ENCODE results near the gene METTL16. TPM values are rescaled to one million over a fixed set of nuclear protein-coding genes. Genes with fewer than 3 reads are reported as not detected.

METTL16 gene
- total RNA-seq, 2 experiments from 2014 or later: 26.6 to 41.5 TPM

DNA sequence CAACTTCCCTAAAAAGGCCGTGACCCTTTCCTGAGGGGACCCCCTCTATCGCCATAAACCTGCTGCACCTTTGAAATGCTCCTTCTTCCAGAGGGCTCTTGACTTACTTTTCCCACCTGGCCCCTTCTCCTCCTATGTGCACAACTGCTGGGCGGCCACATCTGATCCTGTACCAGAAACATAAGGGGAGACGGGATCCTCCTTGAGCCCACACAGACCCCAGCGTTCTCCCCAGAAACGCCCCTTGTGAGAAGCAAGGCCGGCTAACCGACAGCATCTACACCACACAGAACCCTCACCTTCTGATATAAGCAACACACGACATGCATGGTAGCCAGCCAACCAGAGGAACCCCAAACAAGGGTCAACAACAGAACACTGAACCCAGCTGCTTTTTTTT lies 96.6 kb downstream of the METTL16 start:
- no peak for TF ChIP-seq EZH2phosphoT487 (IDR thresholded peaks at IDR 0.05; ENCODE audit: borderline replicate concordance, low read depth, low read length)
- TF ChIP-seq, protein P1, sequence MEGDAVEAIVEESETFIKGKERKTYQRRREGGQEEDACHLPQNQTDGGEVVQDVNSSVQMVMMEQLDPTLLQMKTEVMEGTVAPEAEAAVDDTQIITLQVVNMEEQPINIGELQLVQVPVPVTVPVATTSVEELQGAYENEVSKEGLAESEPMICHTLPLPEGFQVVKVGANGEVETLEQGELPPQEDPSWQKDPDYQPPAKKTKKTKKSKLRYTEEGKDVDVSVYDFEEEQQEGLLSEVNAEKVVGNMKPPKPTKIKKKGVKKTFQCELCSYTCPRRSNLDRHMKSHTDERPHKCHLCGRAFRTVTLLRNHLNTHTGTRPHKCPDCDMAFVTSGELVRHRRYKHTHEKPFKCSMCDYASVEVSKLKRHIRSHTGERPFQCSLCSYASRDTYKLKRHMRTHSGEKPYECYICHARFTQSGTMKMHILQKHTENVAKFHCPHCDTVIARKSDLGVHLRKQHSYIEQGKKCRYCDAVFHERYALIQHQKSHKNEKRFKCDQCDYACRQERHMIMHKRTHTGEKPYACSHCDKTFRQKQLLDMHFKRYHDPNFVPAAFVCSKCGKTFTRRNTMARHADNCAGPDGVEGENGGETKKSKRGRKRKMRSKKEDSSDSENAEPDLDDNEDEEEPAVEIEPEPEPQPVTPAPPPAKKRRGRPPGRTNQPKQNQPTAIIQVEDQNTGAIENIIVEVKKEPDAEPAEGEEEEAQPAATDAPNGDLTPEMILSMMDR (conservative IDR thresholded peaks at IDR 0.05; ENCODE audit: low read length): no peak
- ChIA-PET CTCF (ENCODE audit: unreplicated experiment) (interaction anchor here (1.7 kb wide), 1 partner anchor 33 kb away, joined by 23 read pairs; no protein-coding TSS in a partner anchor), POLR2A (interaction anchor here (1.2 to 2.0 kb wide), 4 partner anchors 13 to 34 kb away, joined by 3 to 9 read pairs (median 7); no protein-coding TSS in a partner anchor)
- Histone ChIP-seq H3K4me1 (ENCODE audit: insufficient read depth, low read length, poor library complexity, severe bottlenecking) (no peaks in the 10 kb centered on the region), H3K4me3 (ENCODE audit: low read depth, low read length, poor library complexity, severe bottlenecking) (no peak overlapping the region), H3K36me3 (ENCODE audit: insufficient read depth, low read length) (peaks cover 68% of the 10 kb centered on the region), H3K4me2 (ENCODE audit: low read length) (no peak overlapping the region), H4K20me1 (ENCODE audit: insufficient read depth, low read length) (no peaks in the 10 kb centered on the region; the same call in 1 of the 2 replicates), H2AFZ (ENCODE audit: low read length) (no peak overlapping the region), H3K9me3 (ENCODE audit: low read length) (no peaks in the 10 kb centered on the region), H3K79me2 (ENCODE audit: insufficient read depth, low read depth, low read length) (no peaks in the 10 kb centered on the region), H3K9me2 (ENCODE audit: insufficient read depth, low read length) (no peaks in the 10 kb centered on the region), H3K27ac (ENCODE audit: low read depth, low read length, poor library complexity, severe bottlenecking) (no peak overlapping the region)
- intact Hi-C loops (cut with micrococcal nuclease; ENCODE audit: unreplicated experiment): no loop called here
- no TSS peak for BruUV-seq (replicated peaks)
- no peak for DNase-seq (ENCODE audit: low spot score)

DNA sequence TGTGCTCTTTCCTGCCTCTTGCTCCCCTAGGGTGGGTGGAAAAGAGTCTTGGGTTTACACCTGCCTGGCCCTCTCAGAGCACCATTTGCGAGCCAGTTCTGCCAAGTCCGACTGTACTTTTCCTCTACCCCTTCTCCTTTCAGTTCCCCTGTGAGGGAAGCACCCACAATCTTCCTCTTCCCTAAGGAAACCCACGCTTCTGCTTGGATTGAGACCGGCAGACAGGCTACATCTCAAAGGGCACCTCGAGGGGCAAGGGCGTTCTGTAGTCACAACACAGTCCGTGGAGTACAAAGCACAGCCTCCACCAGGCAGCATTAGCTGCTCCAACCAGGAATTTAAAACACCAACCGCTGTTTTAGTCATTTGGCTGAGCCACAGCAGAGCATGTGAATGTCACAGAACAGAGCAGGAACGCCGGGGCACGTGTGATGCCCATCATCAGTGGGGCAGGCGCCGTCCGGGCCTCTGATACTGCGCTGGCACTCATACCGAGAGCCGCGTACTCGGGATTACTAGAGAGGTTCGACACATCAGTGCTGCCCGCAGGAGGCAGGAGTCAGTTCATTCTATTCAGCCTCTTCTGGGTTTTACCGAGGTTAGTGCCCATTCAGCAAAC lies 97.1 kb downstream of the METTL16 start:
- intact Hi-C loops (cut with micrococcal nuclease; ENCODE audit: unreplicated experiment): no loop called here
- Histone ChIP-seq H3K36me3 (ENCODE audit: insufficient read depth, low read length) (peaks cover 63% of the 10 kb centered on the region), H4K20me1 (ENCODE audit: insufficient read depth, low read length) (no peaks in the 10 kb centered on the region; the same call in 1 of the 2 replicates), H3K4me2 (ENCODE audit: low read length) (no peak overlapping the region), H3K4me3 (ENCODE audit: low read depth, low read length, poor library complexity, severe bottlenecking) (no peak overlapping the region), H3K79me2 (ENCODE audit: insufficient read depth, low read depth, low read length) (no peaks in the 10 kb centered on the region), H3K9me2 (ENCODE audit: insufficient read depth, low read length) (no peaks in the 10 kb centered on the region), H3K4me1 (ENCODE audit: insufficient read depth, low read length, poor library complexity, severe bottlenecking) (no peaks in the 10 kb centered on the region), H2AFZ (ENCODE audit: low read length) (no peak overlapping the region), H3K9me3 (ENCODE audit: low read length) (no peaks in the 10 kb centered on the region), H3K27ac (ENCODE audit: low read depth, low read length, poor library complexity, severe bottlenecking) (no peak overlapping the region)
- no TSS peak for BruUV-seq (replicated peaks)
- no peak for DNase-seq (ENCODE audit: low spot score)
- ChIA-PET CTCF (ENCODE audit: unreplicated experiment) (no interaction called here), POLR2A (no interaction called here)
- no peak for TF ChIP-seq EZH2phosphoT487 (IDR thresholded peaks at IDR 0.05; ENCODE audit: borderline replicate concordance, low read depth, low read length)

DNA sequence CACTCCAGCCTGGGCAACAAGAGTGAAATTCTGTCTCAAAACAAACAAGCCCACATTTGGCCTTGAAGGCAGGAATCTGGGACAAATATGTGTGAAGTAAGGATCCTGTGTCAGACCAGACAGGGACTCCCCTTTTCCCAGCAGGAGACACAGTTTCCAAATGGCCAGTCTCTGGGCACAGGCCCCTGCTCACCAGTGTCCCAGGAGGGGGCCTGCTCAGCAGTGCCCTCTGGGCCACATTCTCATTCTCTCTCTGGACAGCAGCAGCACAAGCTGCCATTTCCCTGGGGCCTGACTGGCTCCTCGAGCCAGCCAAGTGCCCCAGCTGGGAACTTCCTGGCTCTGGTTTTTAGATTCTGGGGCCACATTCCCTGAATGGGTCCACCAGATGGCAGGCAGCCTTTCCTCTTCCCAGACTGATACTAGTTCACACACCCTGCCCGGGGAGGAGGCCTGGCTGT lies 99.1 kb downstream of the METTL16 start:
- H3K4me1 ChIP-seq (ENCODE audit: insufficient read depth, low read length, poor library complexity, severe bottlenecking): no peaks in the 10 kb centered on the region
- no peak for DNase-seq (ENCODE audit: low spot score)
- peaks cover 43% of the 10 kb centered on the region for H3K36me3 ChIP-seq (ENCODE audit: insufficient read depth, low read length)
- POLR2A ChIA-PET: no interaction called here
- no peak overlapping the region for H3K4me2 ChIP-seq (ENCODE audit: low read length)
- intact Hi-C loops (cut with micrococcal nuclease; ENCODE audit: unreplicated experiment): no loop called here
- CTCF ChIA-PET (ENCODE audit: unreplicated experiment): no interaction called here
- H3K79me2 ChIP-seq (ENCODE audit: insufficient read depth, low read depth, low read length): no peaks in the 10 kb centered on the region
- no peak overlapping the region for H3K27ac ChIP-seq (ENCODE audit: low read depth, low read length, poor library complexity, severe bottlenecking)
- H4K20me1 ChIP-seq (ENCODE audit: insufficient read depth, low read length): no peaks in the 10 kb centered on the region
- no peaks in the 10 kb centered on the region for H3K9me3 ChIP-seq (ENCODE audit: low read length)
- TF ChIP-seq, protein P1 (conservative IDR thresholded peaks at IDR 0.05; ENCODE audit: low read length): no peak
- TF ChIP-seq EZH2phosphoT487 (IDR thresholded peaks at IDR 0.05; ENCODE audit: borderline replicate concordance, low read depth, low read length): no peak
- no TSS peak for BruUV-seq (replicated peaks)
- H2AFZ ChIP-seq (ENCODE audit: low read length): no peak overlapping the region
- no peaks in the 10 kb centered on the region for H3K9me2 ChIP-seq (ENCODE audit: insufficient read depth, low read length)
- no peak overlapping the region for H3K4me3 ChIP-seq (ENCODE audit: low read depth, low read length, poor library complexity, severe bottlenecking)
